MM.1S (cell line): Measurements from ENCODE around the gene ABL2.
"Not testable (repeated sequence)": the region's sequence is repeated elsewhere in the genome, so short reads cannot be mapped to it uniquely, and the experiment has no call there.

ENCODE experiments used
- DNase-seq: peaks from one replicate; pipeline ENCODE4 v3.0.0-alpha.2; 2015
- H2AFZ ChIP-seq: fragments of 300-600 bp; sonication (generic); 2 replicates; pipeline ENCODE4 v1.6.0; 2016; ENCODE audit warnings: antibody characterized with exemption, low read length
- H3F3A ChIP-seq: fragments of 300-600 bp; sonication (generic); 2 replicates; pipeline ENCODE4 v1.6.1; 2016; ENCODE audit warnings: mild to moderate bottlenecking, antibody characterized with exemption, low read length, moderate library complexity, mixed read lengths; ENCODE audit not compliant: insufficient read depth
- H3K27ac ChIP-seq: fragments of 300-600 bp; sonication (generic); 2 replicates; pipeline ENCODE4 v1.5.1; 2016; ENCODE audit warnings: mild to moderate bottlenecking, low read length
- H3K27me3 ChIP-seq: fragments of 300-600 bp; sonication (generic); replicated peaks from 2 replicates; pipeline ENCODE4 v1.6.0; 2016; ENCODE audit warnings: low read length; ENCODE audit not compliant: insufficient read depth
- H3K36me3 ChIP-seq: fragments of 300-600 bp; sonication (generic); replicated peaks from 2 replicates; pipeline ENCODE4 v1.6.1; 2016; ENCODE audit warnings: mild to moderate bottlenecking, low read length, mixed read lengths; ENCODE audit not compliant: insufficient read depth
- H3K4me1 ChIP-seq: fragments of 300-600 bp; sonication (generic); 2 replicates; pipeline ENCODE4 v1.6.1; 2016; ENCODE audit warnings: low read length, mixed read lengths
- H3K4me2 ChIP-seq: fragments of 300-600 bp; sonication (generic); 2 replicates; pipeline ENCODE4 v1.6.0; 2016; ENCODE audit warnings: low read depth, low read length
- H3K4me3 ChIP-seq: fragments of 300-600 bp; sonication (generic); 2 replicates; pipeline ENCODE4 v1.5.1; 2016; ENCODE audit warnings: low read length, mixed read lengths
- H3K79me2 ChIP-seq: fragments of 300-600 bp; sonication (generic); 2 replicates; pipeline ENCODE4 v1.6.1; 2016; ENCODE audit warnings: mixed run types, low read length, mixed read lengths
- H3K9ac ChIP-seq: fragments of 300-600 bp; sonication (generic); 2 replicates; pipeline ENCODE4 v1.6.1; 2016; ENCODE audit warnings: low read length, mixed read lengths
- H3K9me2 ChIP-seq: fragments of 300-600 bp; sonication (generic); replicated peaks from 2 replicates; pipeline ENCODE4 v1.6.1; 2016; ENCODE audit warnings: mild to moderate bottlenecking, low read length, mixed read lengths; ENCODE audit not compliant: insufficient read depth
- H3K9me3 ChIP-seq: fragments of 300-600 bp; sonication (generic); replicated peaks from 2 replicates; pipeline ENCODE4 v1.6.1; 2016; ENCODE audit warnings: mild to moderate bottlenecking, low read length, mixed read lengths; ENCODE audit not compliant: insufficient read depth
- H4K20me1 ChIP-seq: fragments of 300-600 bp; sonication (generic); 2 replicates; pipeline ENCODE4 v1.6.1; 2016; ENCODE audit warnings: mild to moderate bottlenecking, low read length, moderate library complexity, mixed read lengths; ENCODE audit not compliant: insufficient read depth
- CTCF ChIP-seq: fragments of 300-600 bp; sonication (generic); IDR thresholded peaks from 2 replicates; pipeline ENCODE4 v1.5.1; 2016; ENCODE audit warnings: antibody characterized with exemption, low read length, mixed read lengths
- EZH2 ChIP-seq: fragments of 300-600 bp; sonication (generic); optimal IDR thresholded peaks from 2 replicates; pipeline ENCODE3; 2017; ENCODE audit warnings: low read depth, mild to moderate bottlenecking, antibody characterized with exemption, low read length, mixed read lengths
- EZH2phosphoT487 ChIP-seq: fragments of 300-600 bp; sonication (generic); IDR thresholded peaks from 2 replicates; pipeline ENCODE4 v1.6.1; 2018; ENCODE audit warnings: antibody characterized with exemption, low read length

Gene ABL2

GRCh38 chr1:179247923-179248322 is 18.4 kb upstream of the ABL2 start:
- H3K9me2 ChIP-seq = no peaks in the 10 kb centered on the region
- no peaks in the 10 kb centered on the region for H3K9me3 ChIP-seq
- no peaks in the 10 kb centered on the region for H3K79me2 ChIP-seq
- H3F3A ChIP-seq = peaks cover 15% of the 10 kb centered on the region
- H3K4me1 ChIP-seq = peaks cover 13% of the 10 kb centered on the region
- TF ChIP-seq CTCF = no peak
- no peak for TF ChIP-seq EZH2
- TF ChIP-seq EZH2phosphoT487 = no peak
- H4K20me1 ChIP-seq = no peaks in the 10 kb centered on the region
- no peaks in the 10 kb centered on the region for H3K36me3 ChIP-seq
- no peak overlapping the region for H3K9ac ChIP-seq
- no peak overlapping the region for H3K4me3 ChIP-seq
- no peaks in the 10 kb centered on the region for H3K27me3 ChIP-seq
- DNase-seq = no peak
- no peak overlapping the region for H3K4me2 ChIP-seq
- no peak overlapping the region for H2AFZ ChIP-seq
- H3K27ac ChIP-seq = no peak overlapping the region

GRCh38 chr1:179245426-179245825 is 15.9 kb upstream of the ABL2 start:
- H3K79me2 ChIP-seq, H3K9me3 ChIP-seq, H4K20me1 ChIP-seq, H3K27me3 ChIP-seq, H3K36me3 ChIP-seq, H3K4me3 ChIP-seq, H3K9me2 ChIP-seq, H3K4me2 ChIP-seq, H2AFZ ChIP-seq, H3K9ac ChIP-seq: not testable (repeated sequence)
- H3F3A ChIP-seq = peaks cover 15% of the 10 kb centered on the region
- peak; percentile 94 for DNase-seq
- peak overlapping the region; percentile 63; the same call in 1 of the 2 replicates for H3K27ac ChIP-seq
- H3K4me1 ChIP-seq = peaks cover 13% of the 10 kb centered on the region

GRCh38 chr1:179241530-179242097 is 12.1 kb upstream of the ABL2 start:
- H4K20me1 ChIP-seq = no peaks in the 10 kb centered on the region
- no peak for TF ChIP-seq EZH2
- no peak for TF ChIP-seq CTCF
- TF ChIP-seq EZH2phosphoT487 = no peak
- H3K27me3 ChIP-seq = no peaks in the 10 kb centered on the region
- no peaks in the 10 kb centered on the region for H3K36me3 ChIP-seq
- H3K4me2 ChIP-seq = no peak overlapping the region
- H3K79me2 ChIP-seq = no peaks in the 10 kb centered on the region
- no peak overlapping the region for H3K4me3 ChIP-seq
- H3K4me1 ChIP-seq = peaks cover 13% of the 10 kb centered on the region
- H3K27ac ChIP-seq = no peak overlapping the region
- H3K9me2 ChIP-seq = no peaks in the 10 kb centered on the region
- no peak overlapping the region for H3K9ac ChIP-seq
- peaks cover 15% of the 10 kb centered on the region for H3F3A ChIP-seq
- H2AFZ ChIP-seq = no peak overlapping the region
- no peak for DNase-seq
- no peaks in the 10 kb centered on the region for H3K9me3 ChIP-seq

GRCh38 chr1:179237222-179237621 is 7.7 kb upstream of the ABL2 start:
- no peaks in the 10 kb centered on the region for H3K9me3 ChIP-seq
- no peaks in the 10 kb centered on the region for H3K79me2 ChIP-seq
- H4K20me1 ChIP-seq = no peaks in the 10 kb centered on the region
- no peak overlapping the region for H3K4me2 ChIP-seq
- no peaks in the 10 kb centered on the region for H3F3A ChIP-seq
- no peak overlapping the region for H3K27ac ChIP-seq
- H2AFZ ChIP-seq = no peak overlapping the region
- H3K9ac ChIP-seq = no peak overlapping the region
- no peaks in the 10 kb centered on the region for H3K27me3 ChIP-seq
- DNase-seq = no peak
- no peak overlapping the region for H3K4me3 ChIP-seq
- H3K4me1 ChIP-seq = no peaks in the 10 kb centered on the region
- TF ChIP-seq EZH2 (no peak), CTCF (no peak), EZH2phosphoT487 (no peak)
- no peaks in the 10 kb centered on the region for H3K36me3 ChIP-seq
- H3K9me2 ChIP-seq = no peaks in the 10 kb centered on the region
